Left renal cortex interstitium (tissue), 4 donors: ENCODE measurements around the gene C1S. TPM values are rescaled to one million over a fixed set of nuclear protein-coding genes. Genes with fewer than 3 reads are reported as not detected.

Experiments used
- polyA plus RNA-seq, 4 donors: library from polyadenylated mRNA; unstranded; fragments of 120-200 nt; gene quantifications; one replicate each; pipeline ENCODE4 v1.2.1, GENCODE V29; 2013; ENCODE audit not compliant: insufficient read length in 4 of 4

C1S gene
- polyA plus RNA-seq, 4 donors: 51.9 to 71.0 (median 56.4) TPM

Other genes with a start within 250 kb of the C1S start
- gene GPR162, start 238.9 kb upstream of the C1S start, polyA plus RNA-seq: 10 to 100 TPM; 18.9 to 37.7 (median 35.7) TPM
- 10 to 100 TPM; 23.3 to 37.5 (median 35.6) TPM for gene P3H3, start 232.3 kb upstream of the C1S start, polyA plus RNA-seq
- 10 to 100 TPM in 2 of 4 donors, 1 to 10 TPM in 2; 3.1 to 12.0 (median 7.9) TPM for gene GNB3, start 219.8 kb upstream of the C1S start, polyA plus RNA-seq
- 10 to 100 TPM; 20.2 to 32.7 (median 26.4) TPM for gene CDCA3, start 209.4 kb upstream of the C1S start, polyA plus RNA-seq
- 10 to 100 TPM; 58.3 to 73.3 (median 62.3) TPM for gene USP5, start 208.6 kb upstream of the C1S start, polyA plus RNA-seq
- 100 to 1,000 TPM; 518 to 618 (median 580) TPM for gene TPI1, start 193.2 kb upstream of the C1S start, polyA plus RNA-seq
- gene SPSB2, start 187.4 kb upstream of the C1S start, polyA plus RNA-seq: 10 to 100 TPM in 3 of 4 donors, 1 to 10 TPM in 1; 7.8 to 19.8 (median 13.5) TPM
- 10 to 100 TPM; 16.5 to 24.5 (median 18.9) TPM for gene LRRC23, start 155.9 kb upstream of the C1S start, polyA plus RNA-seq
- 10 to 100 TPM in 3 of 4 donors, 1 to 10 TPM in 1; 9.5 to 19.4 (median 14.6) TPM for gene ENO2, start 146.1 kb upstream of the C1S start, polyA plus RNA-seq
- 100 to 1,000 TPM in 3 of 4 donors, 10 to 100 TPM in 1; 85.5 to 189 (median 127) TPM for gene ATN1, start 132.8 kb upstream of the C1S start, polyA plus RNA-seq
- gene RNU7-1, start 116.9 kb upstream of the C1S start, polyA plus RNA-seq: 1 to 10 TPM in 1 of 4 donors, not detected in 3; 3.6 TPM
- 100 to 1,000 TPM; 141 to 235 (median 165) TPM for gene C12orf57, start 116.7 kb upstream of the C1S start, polyA plus RNA-seq
- gene PTPN6, start 109.4 kb upstream of the C1S start, polyA plus RNA-seq: 10 to 100 TPM; 19.2 to 27.5 (median 24.5) TPM
- 100 to 1,000 TPM; 247 to 313 (median 277) TPM for gene PHB2, start 90.1 kb upstream of the C1S start, polyA plus RNA-seq
- 10 to 100 TPM; 42.6 to 49.5 (median 48.1) TPM for gene EMG1, start 89.8 kb upstream of the C1S start, polyA plus RNA-seq
- 10 to 100 TPM; 49.7 to 65.7 (median 64.2) TPM for gene LPCAT3, start 42.2 kb upstream of the C1S start, polyA plus RNA-seq
- 10 to 100 TPM; 33.6 to 63.4 (median 45.5) TPM for gene C1R, start 31.7 kb downstream of the C1S start, polyA plus RNA-seq
- gene C1RL, start 48.5 kb downstream of the C1S start, polyA plus RNA-seq: 10 to 100 TPM; 29.5 to 43.1 (median 35.9) TPM
- 10 to 100 TPM; 49.6 to 61.2 (median 58.5) TPM for gene RBP5, start 68.2 kb downstream of the C1S start, polyA plus RNA-seq
- 100 to 1,000 TPM in 1 of 4 donors, 10 to 100 TPM in 3; 74.8 to 103 (median 90.9) TPM for gene CLSTN3, start 69.7 kb downstream of the C1S start, polyA plus RNA-seq
- gene PEX5, start 129.0 kb downstream of the C1S start, polyA plus RNA-seq: 10 to 100 TPM; 41.6 to 51.6 (median 48.7) TPM
- not detected for gene ACSM4, start 243.4 kb downstream of the C1S start, polyA plus RNA-seq